HFFc6 (cell line): ENCODE data around the gene PSME1. TPM values are rescaled to one million over a fixed set of nuclear protein-coding genes. Genes with fewer than 3 reads are reported as not detected.

Experiments used
- DNase-seq: peaks from one replicate; pipeline ENCODE4 v3.0.0-alpha.2; 2018
- H3K27ac Mint-ChIP-seq: 2 replicates; pipeline ENCODE4 v1.8.0; 2020; ENCODE audit warnings: mild to moderate bottlenecking, mixed read lengths
- H3K27me3 Mint-ChIP-seq: 2 replicates; pipeline ENCODE4 v1.8.0; 2021; ENCODE audit warnings: mild to moderate bottlenecking, moderate library complexity, mixed read lengths; ENCODE audit not compliant: insufficient read depth
- H3K36me3 Mint-ChIP-seq: 2 replicates; pipeline ENCODE4 v1.8.0; 2021; ENCODE audit warnings: low read depth, mixed read lengths
- H3K4me1 Mint-ChIP-seq: 2 replicates; pipeline ENCODE4 v1.8.0; 2020; ENCODE audit warnings: low read depth, mixed read lengths
- H3K4me3 Mint-ChIP-seq: 2 replicates; pipeline ENCODE4 v1.8.0; 2020; ENCODE audit warnings: mild to moderate bottlenecking, moderate library complexity, mixed read lengths
- H3K9me3 Mint-ChIP-seq: 2 replicates; pipeline ENCODE4 v1.8.0; 2020; ENCODE audit warnings: mild to moderate bottlenecking, mixed read lengths
- total RNA-seq, 6 experiments: library from RNA; stranded (reverse); fragmentation: NEBNext Ultra II Directional; extraction: Animal tissue kit (Norgen Biotek cat#: 25700); gene quantifications; 2 replicates in 1 of 6; 3 replicates in 5 of 6; pipeline ENCODE4 v1.2.3, GENCODE V29; 2021
- TF ChIP-seq, protein P1 (sequence below): fragments of 200-600 bp; sonication (generic); IDR thresholded peaks from 2 replicates; pipeline ENCODE4 v1.5.0; 2021; ENCODE audit warnings: antibody characterized with exemption, mild to moderate bottlenecking

Gene PSME1
- total RNA-seq, 6 experiments from 2014 or later: 88.4 to 120 (median 113) TPM

GRCh38 chr14:24095271-24096068, 40.5 kb upstream of the PSME1 start:
- Mint-ChIP-seq H3K27me3 (no peaks in the 10 kb centered on the region; the same call in none of the 2 replicates), H3K27ac (peak overlapping the region; percentile 86), H3K4me3 (peak overlapping the region; percentile 99), H3K9me3 (no peaks in the 10 kb centered on the region), H3K4me1 (peaks cover 26% of the 10 kb centered on the region), H3K36me3 (peaks cover 4% of the 10 kb centered on the region; the same call in 1 of the 2 replicates)
- peak; percentile 49 for DNase-seq
- TF ChIP-seq, protein P1, sequence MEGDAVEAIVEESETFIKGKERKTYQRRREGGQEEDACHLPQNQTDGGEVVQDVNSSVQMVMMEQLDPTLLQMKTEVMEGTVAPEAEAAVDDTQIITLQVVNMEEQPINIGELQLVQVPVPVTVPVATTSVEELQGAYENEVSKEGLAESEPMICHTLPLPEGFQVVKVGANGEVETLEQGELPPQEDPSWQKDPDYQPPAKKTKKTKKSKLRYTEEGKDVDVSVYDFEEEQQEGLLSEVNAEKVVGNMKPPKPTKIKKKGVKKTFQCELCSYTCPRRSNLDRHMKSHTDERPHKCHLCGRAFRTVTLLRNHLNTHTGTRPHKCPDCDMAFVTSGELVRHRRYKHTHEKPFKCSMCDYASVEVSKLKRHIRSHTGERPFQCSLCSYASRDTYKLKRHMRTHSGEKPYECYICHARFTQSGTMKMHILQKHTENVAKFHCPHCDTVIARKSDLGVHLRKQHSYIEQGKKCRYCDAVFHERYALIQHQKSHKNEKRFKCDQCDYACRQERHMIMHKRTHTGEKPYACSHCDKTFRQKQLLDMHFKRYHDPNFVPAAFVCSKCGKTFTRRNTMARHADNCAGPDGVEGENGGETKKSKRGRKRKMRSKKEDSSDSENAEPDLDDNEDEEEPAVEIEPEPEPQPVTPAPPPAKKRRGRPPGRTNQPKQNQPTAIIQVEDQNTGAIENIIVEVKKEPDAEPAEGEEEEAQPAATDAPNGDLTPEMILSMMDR: no peak

GRCh38 chr14:24096545-24097181, 39.3 kb upstream of the PSME1 start:
- H3K27ac Mint-ChIP-seq: no peak overlapping the region
- H3K36me3 Mint-ChIP-seq: peaks cover 4% of the 10 kb centered on the region; the same call in 1 of the 2 replicates
- H3K9me3 Mint-ChIP-seq: no peaks in the 10 kb centered on the region
- H3K4me3 Mint-ChIP-seq: peak overlapping the region; percentile 21; the same call in 1 of the 2 replicates
- DNase-seq: no peak
- TF ChIP-seq, protein P1: no peak
- H3K4me1 Mint-ChIP-seq: peaks cover 26% of the 10 kb centered on the region
- no peaks in the 10 kb centered on the region; the same call in none of the 2 replicates for H3K27me3 Mint-ChIP-seq

GRCh38 chr14:24098229-24098926, 37.6 kb upstream of the PSME1 start:
- Mint-ChIP-seq H3K4me3 (no peak overlapping the region), H3K9me3 (no peaks in the 10 kb centered on the region), H3K27ac (no peak overlapping the region), H3K4me1 (peaks cover 21% of the 10 kb centered on the region), H3K27me3 (no peaks in the 10 kb centered on the region; the same call in none of the 2 replicates), H3K36me3 (peaks cover 9% of the 10 kb centered on the region; the same call in 1 of the 2 replicates)
- TF ChIP-seq, protein P1: no peak
- no peak for DNase-seq

GRCh38 chr14:24098927-24099813, 36.8 kb upstream of the PSME1 start:
- Mint-ChIP-seq H3K9me3 (no peaks in the 10 kb centered on the region), H3K27me3 (no peaks in the 10 kb centered on the region; the same call in none of the 2 replicates), H3K4me1 (peaks cover 16% of the 10 kb centered on the region), H3K27ac (no peak overlapping the region), H3K36me3 (peaks cover 17% of the 10 kb centered on the region; the same call in 1 of the 2 replicates), H3K4me3 (no peak overlapping the region)
- DNase-seq: no peak
- TF ChIP-seq, protein P1: no peak
